Ishikawa (cell line): Measurements from ENCODE around the gene MORN4.

Source experiments
- CEBPB ChIP-seq: IDR thresholded peaks from 2 replicates; pipeline ENCODE4 v1.6.1; 2012
- EGR1 ChIP-seq: IDR thresholded peaks from 2 replicates; pipeline ENCODE4 v1.6.1; 2012
- EP300 ChIP-seq: IDR thresholded peaks from 2 replicates; pipeline ENCODE4 v1.6.1; 2012; ENCODE audit warnings: borderline replicate concordance
- REST ChIP-seq: IDR thresholded peaks from 2 replicates; pipeline ENCODE4 v1.6.1; 2012; ENCODE audit warnings: low read depth, mild to moderate bottlenecking
- TAF1 ChIP-seq: IDR thresholded peaks from 2 replicates; pipeline ENCODE4 v1.6.1; 2012; ENCODE audit warnings: low read depth, mild to moderate bottlenecking
- USF1 ChIP-seq: IDR thresholded peaks from 2 replicates; pipeline ENCODE4 v1.6.1; 2012
- ZBTB7A ChIP-seq: IDR thresholded peaks from 2 replicates; pipeline ENCODE4 v1.6.1; 2012; ENCODE audit warnings: low read depth

- TF ChIP-seq EGR1 = no peak
- TF ChIP-seq USF1 = no peak
- no peak for TF ChIP-seq EP300
- TF ChIP-seq ZBTB7A = no peak
- TF ChIP-seq REST = no peak
- no peak for TF ChIP-seq TAF1
- no peak for TF ChIP-seq CEBPB
These were observed 34.7 kb downstream of the MORN4 start for GRCh38 chr10:97598407-97599271.
